ENCODE results near the gene MED27.

DNA sequence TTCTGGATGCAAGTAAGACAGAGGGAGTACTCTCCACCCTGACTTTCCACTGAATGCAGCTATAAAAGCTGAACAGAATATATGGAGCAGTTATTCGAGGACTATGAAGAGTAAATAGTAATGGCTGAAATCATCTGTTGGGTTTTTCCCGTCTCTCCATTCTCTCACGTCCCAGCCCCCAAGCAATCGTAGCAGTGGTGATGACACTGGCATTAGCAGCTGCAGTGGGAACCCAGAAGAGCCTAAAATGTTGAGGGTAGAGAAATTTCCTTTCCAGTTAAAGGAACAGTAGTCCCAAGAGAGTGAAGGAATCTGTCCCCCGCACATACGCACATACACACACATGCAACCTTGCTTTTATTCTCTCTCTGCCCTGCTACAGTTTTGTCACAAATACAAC lies 33.2 kb downstream of the MED27 start:
- TF ChIP-seq EZH2 (IDR thresholded peaks at IDR 0.05; ENCODE audit: low read length, unreplicated experiment): no peak
- TF ChIP-seq, protein P1, sequence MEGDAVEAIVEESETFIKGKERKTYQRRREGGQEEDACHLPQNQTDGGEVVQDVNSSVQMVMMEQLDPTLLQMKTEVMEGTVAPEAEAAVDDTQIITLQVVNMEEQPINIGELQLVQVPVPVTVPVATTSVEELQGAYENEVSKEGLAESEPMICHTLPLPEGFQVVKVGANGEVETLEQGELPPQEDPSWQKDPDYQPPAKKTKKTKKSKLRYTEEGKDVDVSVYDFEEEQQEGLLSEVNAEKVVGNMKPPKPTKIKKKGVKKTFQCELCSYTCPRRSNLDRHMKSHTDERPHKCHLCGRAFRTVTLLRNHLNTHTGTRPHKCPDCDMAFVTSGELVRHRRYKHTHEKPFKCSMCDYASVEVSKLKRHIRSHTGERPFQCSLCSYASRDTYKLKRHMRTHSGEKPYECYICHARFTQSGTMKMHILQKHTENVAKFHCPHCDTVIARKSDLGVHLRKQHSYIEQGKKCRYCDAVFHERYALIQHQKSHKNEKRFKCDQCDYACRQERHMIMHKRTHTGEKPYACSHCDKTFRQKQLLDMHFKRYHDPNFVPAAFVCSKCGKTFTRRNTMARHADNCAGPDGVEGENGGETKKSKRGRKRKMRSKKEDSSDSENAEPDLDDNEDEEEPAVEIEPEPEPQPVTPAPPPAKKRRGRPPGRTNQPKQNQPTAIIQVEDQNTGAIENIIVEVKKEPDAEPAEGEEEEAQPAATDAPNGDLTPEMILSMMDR (conservative IDR thresholded peaks at IDR 0.05; ENCODE audit: low read depth, low read length): no peak
